Coronary artery (tissue), 2 donors: ENCODE data around the gene KIAA1191.

ENCODE experiments used
- DNase-seq: peaks from one replicate; pipeline ENCODE4 v3.0.0-alpha.2; 2017; ENCODE audit warnings: low spot score
- H3K27ac ChIP-seq, 2 donors: fragments of 200-600 bp; sonication (generic); one replicate each; pipeline ENCODE4 v1.5.1; 2016 to 2019
- H3K4me3 ChIP-seq: fragments of 200-600 bp; sonication (generic); 2 replicates; pipeline ENCODE4 v1.5.1; 2016; ENCODE audit warnings: mild to moderate bottlenecking, moderate library complexity
- CTCF ChIP-seq: fragments of 200-600 bp; sonication (generic); IDR thresholded peaks from one replicate; pipeline ENCODE4 v1.5.1; 2019; ENCODE audit warnings: antibody characterized with exemption

The KIAA1191 gene

GRCh38 chr5:176405656-176406435 lies 44.3 kb upstream of the KIAA1191 start:
- Histone ChIP-seq H3K27ac (no peak overlapping the region), H3K4me3 (no peak overlapping the region)
- TF ChIP-seq CTCF: no peak
- DNase-seq: no peak

GRCh38 chr5:176401281-176402205 lies 40.0 kb upstream of the KIAA1191 start:
- no peak overlapping the region for H3K4me3 ChIP-seq
- no peak for DNase-seq
- no peak overlapping the region for H3K27ac ChIP-seq
- TF ChIP-seq CTCF: no peak

GRCh38 chr5:176400382-176401156 lies 39.0 kb upstream of the KIAA1191 start:
- DNase-seq: no peak
- TF ChIP-seq CTCF: no peak
- H3K27ac ChIP-seq: no peak overlapping the region

GRCh38 chr5:176397736-176398420 lies 36.3 kb upstream of the KIAA1191 start:
- no peak for TF ChIP-seq CTCF
- no peak for DNase-seq

More at GRCh38 chr5:176400382-176401156, 39.0 kb upstream of the KIAA1191 start:
- no peak overlapping the region for H3K4me3 ChIP-seq

GRCh38 chr5:176396330-176396729 lies 34.8 kb upstream of the KIAA1191 start:
- no peak for TF ChIP-seq CTCF
- Histone ChIP-seq H3K27ac (no peak overlapping the region), H3K4me3 (no peak overlapping the region)
- no peak for DNase-seq

More at GRCh38 chr5:176397736-176398420, 36.3 kb upstream of the KIAA1191 start:
- Histone ChIP-seq H3K4me3 (no peak overlapping the region), H3K27ac (no peak overlapping the region)
